Fibroblast of villous mesenchyme (primary cell): ENCODE data around the gene TANGO2. TPM values are rescaled to one million over a fixed set of nuclear protein-coding genes. Genes with fewer than 3 reads are reported as not detected.

Experiments used
- DNase-seq: peaks from one replicate; pipeline ENCODE4 v3.0.0-alpha.2; 2010; ENCODE audit warnings: low read depth
- H3K4me3 ChIP-seq: 2 replicates; pipeline ENCODE4 v1.5.1; 2011; ENCODE audit warnings: low read depth, mild to moderate bottlenecking, low read length
- total RNA-seq: library from RNA; depleted of rRNA; stranded (reverse); fragments of >200 nt; gene quantifications from 2 replicates; pipeline ENCODE4 v1.2.3, GENCODE V29; 2012
- TF ChIP-seq, protein P1 (sequence below): IDR thresholded peaks from 2 replicates; pipeline ENCODE4 v1.5.1; 2012; ENCODE audit warnings: low read depth, mild to moderate bottlenecking, low read length; ENCODE audit not compliant: insufficient read depth

TANGO2 gene
- total RNA-seq, 1 donor, result 30.2 TPM

DNA sequence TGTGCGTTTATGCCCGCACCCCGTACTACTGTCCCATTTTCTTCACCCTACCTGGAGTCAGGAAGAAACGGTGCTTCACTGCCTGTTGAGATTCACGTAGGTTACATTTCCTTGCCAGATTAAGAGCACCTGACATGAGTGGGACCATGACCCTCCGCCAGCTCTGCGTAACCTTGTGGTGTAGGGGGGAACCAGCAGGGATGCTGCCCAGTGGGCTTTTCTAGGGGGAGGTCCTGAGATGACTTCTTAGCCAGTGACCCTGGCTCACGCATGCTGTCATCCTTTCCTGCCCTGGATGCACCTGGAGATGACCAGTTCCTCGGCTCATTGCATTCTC is 3.3 kb upstream of the TANGO2 start:
- TF ChIP-seq, protein P1, sequence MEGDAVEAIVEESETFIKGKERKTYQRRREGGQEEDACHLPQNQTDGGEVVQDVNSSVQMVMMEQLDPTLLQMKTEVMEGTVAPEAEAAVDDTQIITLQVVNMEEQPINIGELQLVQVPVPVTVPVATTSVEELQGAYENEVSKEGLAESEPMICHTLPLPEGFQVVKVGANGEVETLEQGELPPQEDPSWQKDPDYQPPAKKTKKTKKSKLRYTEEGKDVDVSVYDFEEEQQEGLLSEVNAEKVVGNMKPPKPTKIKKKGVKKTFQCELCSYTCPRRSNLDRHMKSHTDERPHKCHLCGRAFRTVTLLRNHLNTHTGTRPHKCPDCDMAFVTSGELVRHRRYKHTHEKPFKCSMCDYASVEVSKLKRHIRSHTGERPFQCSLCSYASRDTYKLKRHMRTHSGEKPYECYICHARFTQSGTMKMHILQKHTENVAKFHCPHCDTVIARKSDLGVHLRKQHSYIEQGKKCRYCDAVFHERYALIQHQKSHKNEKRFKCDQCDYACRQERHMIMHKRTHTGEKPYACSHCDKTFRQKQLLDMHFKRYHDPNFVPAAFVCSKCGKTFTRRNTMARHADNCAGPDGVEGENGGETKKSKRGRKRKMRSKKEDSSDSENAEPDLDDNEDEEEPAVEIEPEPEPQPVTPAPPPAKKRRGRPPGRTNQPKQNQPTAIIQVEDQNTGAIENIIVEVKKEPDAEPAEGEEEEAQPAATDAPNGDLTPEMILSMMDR, result no peak
- no peak overlapping the region for H3K4me3 ChIP-seq
- no peak for DNase-seq

DNA sequence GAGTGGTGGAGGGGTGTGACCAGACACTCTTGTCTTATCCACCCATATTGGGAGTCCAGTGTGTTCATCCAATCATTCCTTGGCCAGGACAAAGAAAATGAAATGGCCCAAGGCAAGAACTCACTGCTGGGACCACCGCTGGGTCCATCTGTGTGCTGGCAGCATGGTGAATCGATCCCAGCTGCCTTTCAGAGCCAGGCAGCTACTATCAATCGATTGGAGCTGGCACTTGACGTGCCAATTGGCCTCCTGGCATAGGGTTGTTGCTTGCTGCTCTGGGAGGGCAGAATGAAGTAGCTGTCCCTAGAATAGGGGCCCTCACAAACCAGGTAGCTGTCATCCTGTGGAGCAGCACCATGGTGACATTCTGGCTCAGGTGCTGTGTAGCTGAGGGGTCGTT is 2.9 kb upstream of the TANGO2 start:
- DNase-seq, result no peak
- TF ChIP-seq, protein P1, result no peak
- no peak overlapping the region for H3K4me3 ChIP-seq

DNA sequence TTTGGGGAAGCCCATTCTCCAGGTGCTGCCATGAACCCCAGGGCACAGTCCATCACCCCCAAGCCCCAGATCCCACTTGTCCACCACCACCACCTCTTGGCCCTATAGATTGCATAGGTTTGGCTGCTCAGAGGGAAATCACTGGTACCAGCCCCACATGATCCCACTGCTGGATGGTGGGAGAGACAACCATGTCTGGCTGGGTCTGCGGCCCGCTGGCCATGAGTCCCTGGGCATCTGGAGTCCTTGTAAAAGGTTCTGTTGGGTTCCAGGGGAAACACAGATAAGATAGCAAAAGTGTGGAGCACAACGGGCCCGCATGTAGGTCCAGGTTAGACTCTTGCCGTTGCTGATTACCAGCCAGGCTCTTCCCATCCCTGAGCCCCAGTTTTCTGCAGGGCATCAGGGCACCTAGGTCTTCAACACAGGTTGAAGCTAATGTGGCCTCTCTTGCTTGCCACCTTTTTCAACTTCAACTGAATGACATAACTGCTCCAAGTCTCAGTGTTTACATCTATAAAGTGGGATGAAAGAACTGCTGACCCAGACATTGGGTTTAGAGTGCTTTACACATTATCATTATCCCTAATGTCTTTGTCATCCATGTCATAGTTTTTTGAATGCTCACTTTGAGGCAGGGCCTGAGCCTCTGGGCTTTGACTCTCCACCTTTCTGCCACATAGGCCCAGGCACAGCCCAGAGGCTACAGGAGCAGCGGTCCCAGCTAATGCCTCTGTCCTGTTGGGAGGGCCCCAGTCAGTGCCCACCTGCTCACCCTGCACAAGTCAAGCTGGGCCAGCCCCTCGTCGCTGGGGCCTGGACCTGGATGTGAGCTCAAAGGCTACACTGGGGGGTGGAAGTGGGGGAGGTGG is 1.0 kb upstream of the TANGO2 start:
- H3K4me3 ChIP-seq, result peak overlapping the region; percentile 55

DNA sequence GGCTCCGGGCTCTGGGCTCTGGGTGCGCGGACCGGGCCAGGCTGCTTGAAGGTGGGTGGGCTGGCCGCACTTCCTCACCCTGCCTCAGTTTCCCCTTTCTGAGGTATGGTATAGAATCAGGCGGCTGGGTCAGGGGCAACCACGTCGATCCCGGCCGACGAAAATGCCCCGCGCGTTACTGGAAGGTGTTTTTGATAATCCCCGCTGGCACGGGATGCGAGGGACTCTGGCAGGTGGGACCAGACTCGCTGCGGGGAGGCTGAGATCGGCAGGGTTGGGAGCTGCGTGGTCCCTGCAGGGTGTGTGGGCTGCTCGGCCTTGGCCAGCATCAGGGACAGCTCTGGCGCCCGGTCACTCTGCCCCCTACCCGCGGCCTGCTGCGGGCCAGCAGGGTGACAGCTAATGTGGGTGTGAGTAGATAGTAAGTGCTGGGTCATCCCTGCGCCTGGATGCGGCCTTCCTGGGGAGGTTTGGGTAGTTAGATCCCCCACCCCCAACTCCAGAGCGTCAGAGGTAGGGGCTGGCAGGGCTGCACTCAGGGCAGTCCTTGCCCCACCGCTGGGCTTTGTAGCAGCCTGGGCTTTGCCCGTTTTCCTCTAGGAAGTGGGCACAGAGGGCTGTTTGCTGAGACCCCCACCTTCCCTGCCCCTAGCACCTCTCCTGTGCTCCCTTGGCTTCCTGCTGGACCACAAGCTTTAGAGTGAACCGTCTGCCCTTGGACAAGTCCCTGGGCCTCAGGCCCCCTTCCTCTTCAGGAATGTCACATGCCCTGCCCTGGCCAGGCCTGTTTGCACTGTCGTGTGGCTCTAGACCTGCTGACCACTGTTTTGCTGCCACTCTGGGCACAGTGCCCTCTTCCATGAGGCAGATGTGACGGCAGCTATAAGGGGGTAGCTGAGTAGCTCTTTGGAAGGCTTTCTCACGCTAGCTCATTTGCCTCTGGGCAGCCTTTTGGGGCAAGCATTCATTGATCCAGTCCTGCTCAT is 579 bp downstream of the TANGO2 start:
- DNase-seq, result peak; percentile 33
- TF ChIP-seq, protein P1, result no peak
- H3K4me3 ChIP-seq, result peak overlapping the region; percentile 84

More for the DNA sequence above, 1.0 kb upstream of the TANGO2 start:
- no peak for DNase-seq
- TF ChIP-seq, protein P1, result no peak

DNA sequence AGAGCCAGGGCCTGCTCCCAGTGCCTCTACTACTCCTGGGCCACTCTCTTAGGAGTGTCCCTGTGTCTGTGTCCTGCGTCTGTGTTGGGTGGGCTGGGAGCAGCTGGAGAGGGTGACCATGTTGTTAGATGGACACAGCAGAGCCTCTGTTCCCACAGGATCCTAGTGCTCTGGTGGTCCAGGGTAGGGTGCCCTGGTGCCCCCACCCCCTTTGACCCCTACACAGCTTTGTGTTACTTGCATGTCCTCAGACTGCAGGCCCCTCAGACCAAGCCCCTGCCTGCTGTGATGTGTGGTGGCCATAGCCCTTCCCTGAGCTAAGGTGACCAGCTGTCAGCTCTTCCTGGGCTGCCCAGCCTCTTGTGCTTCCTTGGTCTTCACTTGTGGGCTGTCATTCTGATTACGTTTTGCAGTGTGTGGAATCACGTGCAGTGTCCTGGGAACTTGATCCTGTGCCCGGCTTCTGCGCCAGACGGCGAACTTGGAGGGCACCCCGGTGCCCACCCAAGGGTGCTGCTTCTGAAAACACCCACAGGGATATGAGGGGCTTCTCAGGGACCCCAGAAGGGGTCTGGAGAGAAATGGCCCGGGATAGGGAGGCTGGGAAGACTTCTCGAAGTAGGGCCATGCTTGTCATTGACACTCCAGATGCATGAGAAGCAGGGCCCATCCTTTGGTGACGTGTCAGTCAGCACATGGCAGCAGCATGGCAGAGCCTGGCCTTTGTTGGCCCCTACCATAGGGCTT is 1.5 kb downstream of the TANGO2 start:
- no peak for DNase-seq
- TF ChIP-seq, protein P1, result no peak
- peak overlapping the region; percentile 3 for H3K4me3 ChIP-seq

DNA sequence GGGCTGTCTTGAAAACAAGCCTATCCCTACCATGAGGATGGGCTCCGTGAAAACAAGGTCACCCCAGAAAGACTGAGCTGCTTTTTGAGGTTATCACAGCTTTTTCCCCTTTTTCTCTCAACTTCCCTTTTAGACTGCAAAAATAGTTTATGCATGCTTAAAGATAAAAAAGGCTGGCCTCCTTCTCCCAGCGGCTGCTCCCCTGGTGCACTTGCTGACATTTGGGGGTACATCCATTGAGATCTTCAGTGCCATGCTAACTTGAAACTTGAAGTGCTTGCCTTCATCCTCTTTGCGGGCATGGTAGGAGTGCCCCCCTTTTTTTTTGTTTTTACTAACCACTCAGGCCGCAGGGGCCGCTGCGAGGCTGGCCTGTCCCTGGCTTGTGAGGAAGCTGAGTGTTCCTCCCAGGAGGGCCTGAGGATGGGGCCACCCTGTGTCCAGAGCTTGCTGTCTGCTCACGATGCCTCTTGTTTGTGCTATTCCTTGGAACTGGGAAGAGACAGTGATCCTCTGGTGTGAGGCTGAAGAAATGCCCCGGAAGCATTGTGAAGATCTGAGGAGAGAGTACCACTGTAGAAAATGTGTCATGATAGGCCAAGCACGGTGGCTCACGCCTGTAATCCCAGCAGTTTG is 2.2 kb downstream of the TANGO2 start:
- no peak for DNase-seq
- TF ChIP-seq, protein P1, result no peak
- no peak overlapping the region for H3K4me3 ChIP-seq
